HG03565 (cell line): Measurements from ENCODE around the gene LTC4S.
"Not testable (repeated sequence)": the region's sequence is repeated elsewhere in the genome, so short reads cannot be mapped to it uniquely, and the experiment has no call there.

ENCODE experiments used
- ATAC-seq: cut with Tn5 transposase; IDR thresholded peaks from one replicate; pipeline ENCODE4 v1.9.1; 2021; ENCODE audit warnings: mild to moderate bottlenecking, moderate library complexity; ENCODE audit not compliant: unreplicated experiment

The LTC4S gene

DNA sequence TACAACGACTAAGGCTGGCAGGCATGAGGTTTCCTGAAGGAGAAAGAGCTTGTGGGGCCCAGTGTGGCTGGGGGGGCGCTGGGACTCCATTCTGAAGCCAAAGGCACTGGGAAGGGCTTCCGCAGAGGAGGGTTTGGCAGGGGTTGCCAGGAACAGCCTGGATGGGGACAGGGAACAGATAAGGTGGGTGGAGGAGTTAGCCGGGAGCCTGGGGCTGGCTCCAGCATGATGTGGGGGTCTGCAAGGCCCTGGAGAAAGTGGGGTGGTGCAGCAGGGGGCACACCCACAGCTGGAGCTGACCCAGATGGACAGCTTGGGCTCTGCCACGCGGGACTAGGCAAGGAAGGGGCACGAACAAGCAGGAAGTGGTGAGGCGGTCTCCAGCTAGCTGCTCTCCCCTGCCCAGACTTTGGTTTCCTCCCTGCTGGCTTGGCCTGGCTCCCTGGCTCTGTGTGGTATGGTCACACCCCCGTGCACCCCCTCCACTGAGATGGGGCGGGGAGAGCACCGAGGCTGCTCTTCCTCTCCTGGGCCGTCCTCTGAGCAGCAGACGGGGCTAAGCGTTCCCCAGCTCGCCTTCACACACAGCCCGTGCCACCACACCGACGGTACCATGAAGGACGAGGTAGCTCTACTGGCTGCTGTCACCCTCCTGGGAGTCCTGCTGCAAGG, at the start of gene LTC4S:
Gene LTC4S, plus strand, starts transcription at position 519 of the 672 bp plus-strand sequence. Its CDS starts 95 bp downstream, at position 614.
- ATAC-seq = no peak

- not testable (repeated sequence) for ATAC-seq
Measured at GRCh38 chr5:179744106-179744505, 49.7 kb upstream of the LTC4S start.

DNA sequence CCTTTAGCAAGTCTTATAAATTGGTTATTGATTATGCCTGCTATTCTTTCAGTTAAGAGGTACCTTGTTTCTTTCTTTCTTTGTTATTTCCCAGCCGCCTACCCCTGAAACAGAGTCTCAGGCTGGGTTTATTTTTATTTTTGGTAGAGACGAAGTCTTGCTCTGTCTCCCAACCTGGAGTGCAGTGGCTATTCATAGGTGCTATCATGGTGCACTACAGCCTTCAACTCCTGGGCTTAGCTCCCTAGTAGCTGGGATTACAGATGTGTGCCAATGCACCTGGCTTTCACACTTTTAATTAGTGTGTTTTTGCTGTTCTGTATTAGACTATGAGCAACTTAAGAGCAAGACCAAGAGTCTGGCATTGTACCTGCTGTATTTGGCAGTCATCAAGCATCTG, 46.9 kb upstream of the LTC4S start:
- no peak for ATAC-seq

- ATAC-seq = no peak
Measured at GRCh38 chr5:179747811-179748210, 46.0 kb upstream of the LTC4S start.

DNA sequence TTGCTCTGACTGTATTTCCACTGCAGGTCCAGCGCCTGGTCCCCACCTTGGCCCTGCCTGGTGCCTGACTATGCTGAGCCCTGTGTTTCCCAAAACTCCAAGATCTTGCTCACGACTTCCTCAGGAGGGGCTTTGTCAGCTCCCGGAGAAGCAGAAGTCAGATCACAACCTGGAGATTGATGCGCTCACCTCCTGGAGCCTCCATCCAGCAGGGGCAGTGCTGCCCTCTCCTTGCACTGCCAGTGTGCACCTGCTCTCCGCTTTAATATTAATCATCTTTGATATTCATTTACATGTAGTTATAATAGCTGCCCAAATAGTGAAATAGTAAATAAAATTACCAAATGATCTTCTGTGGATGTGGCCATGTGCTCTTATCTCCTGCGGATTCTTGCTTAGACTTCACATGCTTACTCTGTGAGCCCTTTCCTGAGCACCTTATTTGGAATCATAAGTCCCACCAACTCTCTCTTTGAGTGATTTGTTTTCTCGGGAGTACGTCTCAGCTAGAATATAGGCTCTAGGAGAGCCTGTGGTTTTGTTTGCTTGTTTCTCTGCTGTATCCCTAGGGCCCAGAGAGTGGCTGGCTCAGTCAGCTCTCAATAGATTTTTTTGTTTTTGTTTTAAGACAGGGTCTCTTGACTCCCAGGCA, 43.8 kb upstream of the LTC4S start:
- ATAC-seq = no peak

GRCh38 chr5:179753971-179754370, 39.8 kb upstream of the LTC4S start:
- ATAC-seq = no peak

- ATAC-seq = no peak
Measured at GRCh38 chr5:179755022-179755421, 38.8 kb upstream of the LTC4S start.

- no peak for ATAC-seq
Measured at GRCh38 chr5:179758955-179759354, 34.8 kb upstream of the LTC4S start.

DNA sequence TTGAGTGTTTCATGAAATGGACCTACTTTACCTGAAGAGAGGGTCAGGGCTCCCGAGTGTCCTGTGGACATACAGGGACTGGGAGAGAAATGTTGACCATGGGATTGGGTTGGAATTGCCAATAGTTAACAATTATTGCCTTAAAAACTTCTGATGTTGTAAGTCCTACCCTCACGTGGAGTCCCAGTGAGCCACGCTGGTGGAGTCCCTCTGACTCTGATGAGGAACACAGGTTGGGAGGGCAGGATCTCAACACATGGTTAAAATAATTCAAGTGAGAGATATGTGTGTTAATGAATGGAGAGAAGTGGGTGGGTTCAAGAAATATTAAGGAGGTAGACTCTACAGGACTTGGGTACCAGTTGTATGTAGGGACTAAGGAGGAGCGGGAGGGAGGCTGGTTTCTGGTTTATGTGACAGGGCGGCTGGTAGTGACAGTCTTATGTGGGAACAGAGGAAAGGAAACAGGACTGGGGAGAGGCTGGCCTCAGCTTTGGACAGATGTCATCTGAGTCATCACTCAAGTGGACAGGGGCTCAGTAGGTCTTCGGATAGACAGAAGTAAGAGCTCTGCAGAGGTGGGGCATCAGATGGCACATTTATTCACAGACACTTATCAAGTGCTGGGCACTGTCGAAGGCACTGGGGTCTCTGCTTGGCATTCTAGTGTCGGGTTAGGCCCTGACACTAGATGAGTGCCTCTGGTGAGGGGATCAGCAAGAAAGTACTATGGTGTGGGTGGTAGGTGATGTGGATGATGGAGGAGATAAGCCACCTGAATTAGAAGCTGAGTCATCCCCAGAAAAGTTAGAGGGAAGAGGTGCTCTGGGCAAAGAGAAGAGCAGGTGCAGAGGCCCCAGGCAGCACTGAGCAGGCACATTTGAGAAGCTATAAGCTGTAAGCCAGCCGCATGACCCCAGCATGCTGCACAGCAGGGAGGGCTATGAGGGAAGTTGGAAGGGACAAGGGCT, 33.9 kb upstream of the LTC4S start:
- ATAC-seq = peak; percentile 58

GRCh38 chr5:179762079-179762780, 31.6 kb upstream of the LTC4S start:
- no peak for ATAC-seq

DNA sequence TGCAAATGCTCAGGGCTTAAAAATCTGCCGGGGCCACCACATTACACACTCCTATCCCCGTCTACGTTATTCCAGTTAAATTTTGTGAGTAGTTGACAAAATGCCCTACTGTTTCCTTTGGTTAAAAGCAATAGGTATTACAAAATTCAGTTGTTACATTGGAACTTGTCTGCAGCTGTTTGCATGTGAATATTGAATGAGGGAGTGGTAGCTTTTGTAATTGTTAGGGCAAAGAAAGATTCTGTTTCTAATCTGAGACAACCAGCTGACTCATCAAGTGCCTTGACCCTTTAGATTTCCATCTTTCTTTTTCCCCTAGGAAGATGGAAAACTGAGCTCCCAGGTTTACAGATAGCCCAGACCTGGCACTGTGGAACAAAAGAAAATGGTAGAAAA, 31.0 kb upstream of the LTC4S start:
- ATAC-seq = no peak

DNA sequence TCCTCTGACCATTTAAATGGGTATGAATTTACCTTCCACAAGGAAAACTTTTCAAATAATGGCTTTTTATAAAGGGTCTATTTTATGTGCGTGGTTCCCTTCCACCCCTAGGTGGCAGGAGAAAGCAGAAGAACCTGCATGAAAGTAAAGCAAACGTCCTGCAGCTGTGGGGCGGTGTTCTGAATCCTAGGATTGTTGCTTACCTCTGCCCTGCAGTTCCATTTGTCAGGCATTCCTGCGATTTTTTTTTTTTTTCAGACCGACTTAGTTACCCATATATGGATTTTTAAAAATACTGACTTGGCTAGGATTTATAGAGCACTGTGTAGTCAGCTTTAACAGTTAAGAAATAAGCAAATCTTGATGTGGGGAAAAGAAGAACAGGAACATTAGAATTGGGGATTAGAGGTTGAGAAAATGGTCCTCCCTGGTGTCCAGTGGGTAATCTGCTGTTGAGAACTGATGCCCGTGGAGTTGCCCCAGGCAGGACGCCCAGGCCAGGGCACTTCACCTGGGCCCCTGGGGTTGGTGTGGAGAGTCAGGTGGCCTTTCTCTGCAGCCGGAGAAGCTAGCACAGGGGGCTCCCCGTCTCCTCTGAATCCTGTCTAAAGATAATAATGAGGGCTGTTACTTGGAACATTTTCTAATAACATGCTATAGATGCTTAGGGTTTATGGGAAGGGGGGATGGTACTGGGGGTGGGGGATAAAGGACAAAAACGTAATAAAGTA, 30.4 kb upstream of the LTC4S start:
- ATAC-seq = no peak

GRCh38 chr5:179764056-179764455, 29.7 kb upstream of the LTC4S start:
- no peak for ATAC-seq

DNA sequence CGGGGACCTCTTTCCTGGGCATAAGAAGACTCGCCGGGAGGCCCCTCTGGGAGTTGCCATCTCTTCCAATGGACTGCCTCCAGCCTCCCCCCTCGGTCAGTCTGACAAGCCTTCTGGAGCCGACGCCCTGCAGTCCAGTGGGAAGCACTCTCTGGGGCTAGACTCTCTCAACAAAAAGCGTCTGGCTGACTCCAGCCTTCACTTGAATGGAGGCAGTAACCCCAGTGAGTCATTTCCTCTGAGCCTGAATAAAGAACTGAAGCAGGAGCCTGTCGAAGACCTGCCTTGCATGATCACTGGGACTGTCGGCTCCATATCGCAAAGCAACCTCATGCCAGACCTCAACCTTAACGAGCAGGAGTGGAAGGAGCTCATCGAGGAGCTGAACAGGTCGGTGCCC, 28.4 kb upstream of the LTC4S start:
- ATAC-seq = no peak

DNA sequence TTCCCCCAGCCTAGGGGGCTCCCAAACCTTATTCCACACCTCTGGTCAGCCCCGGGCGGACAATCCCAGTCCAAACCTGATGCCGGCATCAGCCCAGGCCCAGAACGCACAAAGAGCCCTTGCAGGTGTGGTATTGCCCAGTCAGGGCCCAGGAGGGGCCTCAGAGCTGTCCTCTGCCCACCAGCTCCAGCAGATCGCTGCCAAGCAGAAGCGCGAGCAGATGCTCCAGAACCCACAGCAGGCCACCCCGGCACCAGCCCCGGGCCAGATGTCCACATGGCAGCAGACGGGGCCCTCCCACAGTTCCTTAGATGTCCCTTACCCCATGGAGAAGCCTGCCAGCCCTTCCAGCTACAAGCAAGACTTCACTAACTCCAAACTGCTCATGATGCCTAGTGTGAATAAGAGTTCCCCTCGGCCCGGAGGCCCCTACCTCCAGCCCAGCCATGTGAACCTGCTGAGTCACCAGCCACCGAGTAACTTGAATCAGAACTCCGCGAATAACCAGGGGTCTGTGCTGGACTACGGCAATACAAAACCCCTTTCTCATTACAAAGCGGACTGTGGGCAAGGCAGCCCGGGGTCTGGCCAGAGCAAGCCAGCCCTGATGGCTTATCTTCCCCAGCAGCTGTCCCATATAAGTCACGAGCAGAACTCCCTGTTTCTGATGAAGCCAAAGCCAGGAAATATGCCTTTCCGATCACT, 27.6 kb upstream of the LTC4S start:
- no peak for ATAC-seq

DNA sequence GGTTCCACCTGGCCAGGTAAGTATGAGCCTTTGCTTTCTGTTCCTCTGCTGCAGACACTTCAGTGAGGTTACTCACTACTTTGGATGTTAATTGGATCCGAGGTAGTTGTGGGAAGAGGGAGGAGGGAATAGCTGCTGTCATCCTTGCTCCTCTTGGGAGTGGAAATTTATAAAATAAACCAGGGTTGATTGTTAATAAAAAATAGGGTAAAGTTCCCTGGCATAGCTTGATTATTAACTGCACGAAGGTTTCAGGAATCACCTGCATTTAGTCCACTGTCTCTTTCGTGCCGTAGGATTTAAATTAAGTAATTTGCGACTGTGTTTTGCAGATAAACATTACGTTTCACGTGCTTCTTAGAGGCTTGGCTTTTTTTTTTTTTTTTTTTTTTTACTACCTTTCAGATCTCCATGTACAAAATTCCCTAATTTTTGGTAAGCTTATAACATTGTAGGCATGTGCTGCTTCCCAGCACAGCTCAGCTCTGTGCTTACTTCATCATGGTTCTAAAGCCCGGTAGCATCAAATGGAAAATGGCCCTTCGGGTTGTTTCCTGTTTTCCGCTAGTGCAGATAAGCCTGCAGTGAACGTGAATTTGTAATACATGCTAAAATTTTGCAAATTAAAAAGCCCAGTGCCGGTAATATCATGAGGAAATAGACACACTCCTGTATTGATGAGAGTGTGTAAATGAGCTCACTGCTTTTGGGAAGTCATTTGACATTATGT, 26.9 kb upstream of the LTC4S start:
- no peak for ATAC-seq

DNA sequence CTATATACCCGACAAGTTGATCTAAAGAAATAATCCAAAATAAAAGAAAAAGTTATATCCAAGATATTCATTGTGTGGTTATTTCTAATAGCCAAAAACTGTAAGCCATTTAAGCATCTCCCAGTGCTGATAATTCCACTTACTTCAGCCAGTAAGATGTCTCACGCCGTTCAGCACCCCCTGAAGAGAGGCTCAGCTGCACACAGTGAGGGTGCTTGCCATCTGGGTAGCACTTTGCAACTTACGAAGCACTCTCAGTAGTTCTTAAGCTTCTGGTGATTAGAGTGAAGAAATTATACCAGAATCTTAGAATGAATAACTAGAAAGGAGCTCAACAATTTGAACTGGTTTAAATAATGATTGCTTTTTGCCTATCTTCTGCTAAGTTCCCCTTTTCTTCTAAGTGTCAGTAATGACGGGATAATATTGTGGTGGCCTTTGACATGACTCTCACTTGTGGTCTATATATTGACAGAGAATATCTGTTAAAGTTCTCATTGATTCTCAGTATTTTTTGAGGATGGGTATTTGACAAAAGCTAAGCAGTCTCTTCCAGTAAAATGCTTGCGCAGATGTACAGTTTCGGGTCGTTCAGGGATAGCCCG, 26.2 kb upstream of the LTC4S start:
- no peak for ATAC-seq

DNA sequence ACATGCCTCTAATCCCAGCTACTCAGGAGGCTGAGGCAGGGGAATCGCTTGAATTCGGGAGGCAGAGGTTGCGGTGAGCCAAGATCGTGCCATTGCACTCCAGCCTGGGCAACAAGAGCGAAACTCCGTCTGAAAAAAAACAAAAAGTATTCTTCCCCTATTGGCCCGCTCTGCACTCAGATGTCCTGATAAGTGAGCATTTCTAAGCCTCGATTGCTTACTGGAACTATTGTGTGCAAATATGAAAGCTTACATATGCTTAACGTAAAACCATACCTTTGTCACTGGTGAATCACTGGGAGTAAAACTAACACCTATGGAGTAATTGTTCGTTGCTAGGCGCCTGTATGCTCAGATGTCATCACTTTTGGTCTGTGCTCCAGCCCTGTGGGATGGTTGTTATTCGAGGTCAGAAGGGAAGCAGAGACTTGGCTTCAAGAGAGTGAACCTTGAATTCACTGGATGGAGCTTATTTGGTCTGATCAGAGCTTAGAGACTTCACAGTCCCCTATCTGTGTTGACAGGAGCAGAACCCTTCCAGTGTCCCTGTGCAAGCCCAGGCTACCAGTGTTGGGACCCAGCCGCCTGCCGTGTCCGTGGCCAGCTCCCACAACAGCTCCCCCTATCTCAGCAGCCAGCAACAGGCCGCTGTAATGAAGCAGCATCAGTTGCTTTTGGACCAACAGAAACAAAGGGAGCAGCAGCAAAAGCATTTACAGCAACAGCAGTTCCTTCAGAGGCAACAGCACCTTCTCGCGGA, 25.3 kb upstream of the LTC4S start:
- ATAC-seq = no peak
